B cell (primary cell): Measurements from ENCODE around the gene CD58.

Source experiments
- EZH2 ChIP-seq: IDR thresholded peaks from 2 replicates; pipeline ENCODE4 v1.6.1; 2012; ENCODE audit warnings: borderline replicate concordance, low read depth, mild to moderate bottlenecking, moderate library complexity, low read length; ENCODE audit not compliant: insufficient read depth, poor library complexity, severe bottlenecking
- TF ChIP-seq, protein P1 (sequence below): fragments of 200-600 bp; IDR thresholded peaks from one replicate; pipeline ENCODE4 v1.8.0; 2022; ENCODE audit warnings: antibody characterized with exemption, mild to moderate bottlenecking

- TF ChIP-seq, protein P1, sequence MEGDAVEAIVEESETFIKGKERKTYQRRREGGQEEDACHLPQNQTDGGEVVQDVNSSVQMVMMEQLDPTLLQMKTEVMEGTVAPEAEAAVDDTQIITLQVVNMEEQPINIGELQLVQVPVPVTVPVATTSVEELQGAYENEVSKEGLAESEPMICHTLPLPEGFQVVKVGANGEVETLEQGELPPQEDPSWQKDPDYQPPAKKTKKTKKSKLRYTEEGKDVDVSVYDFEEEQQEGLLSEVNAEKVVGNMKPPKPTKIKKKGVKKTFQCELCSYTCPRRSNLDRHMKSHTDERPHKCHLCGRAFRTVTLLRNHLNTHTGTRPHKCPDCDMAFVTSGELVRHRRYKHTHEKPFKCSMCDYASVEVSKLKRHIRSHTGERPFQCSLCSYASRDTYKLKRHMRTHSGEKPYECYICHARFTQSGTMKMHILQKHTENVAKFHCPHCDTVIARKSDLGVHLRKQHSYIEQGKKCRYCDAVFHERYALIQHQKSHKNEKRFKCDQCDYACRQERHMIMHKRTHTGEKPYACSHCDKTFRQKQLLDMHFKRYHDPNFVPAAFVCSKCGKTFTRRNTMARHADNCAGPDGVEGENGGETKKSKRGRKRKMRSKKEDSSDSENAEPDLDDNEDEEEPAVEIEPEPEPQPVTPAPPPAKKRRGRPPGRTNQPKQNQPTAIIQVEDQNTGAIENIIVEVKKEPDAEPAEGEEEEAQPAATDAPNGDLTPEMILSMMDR = no peak
- no peak for TF ChIP-seq EZH2
These were observed 76.5 kb downstream of the CD58 start for GRCh38 chr1:116494353-116494692.
